Mucosa of descending colon (tissue), 3 donors: ENCODE data around the gene SH3PXD2A. TPM values are rescaled to one million over a fixed set of nuclear protein-coding genes. Genes with fewer than 3 reads are reported as not detected.

ENCODE experiments used
- ATAC-seq: fragments of 200-7000 bp; cut with Tn5 transposase; one replicate; pipeline ENCODE4 v1.9.1; 2020; ENCODE audit warnings: mild to moderate bottlenecking, moderate library complexity
- DNase-seq, 3 donors: peaks; one replicate each; pipeline ENCODE4 v3.0.0-alpha.2; 2020
- H3K36me3 ChIP-seq: fragments of 200-600 bp; one replicate; pipeline ENCODE4 v1.8.0; 2021; ENCODE audit warnings: low read depth, mild to moderate bottlenecking
- H3K4me1 ChIP-seq: fragments of 200-600 bp; one replicate; pipeline ENCODE4 v1.8.0; 2021; ENCODE audit warnings: low read depth, mild to moderate bottlenecking
- H3K4me3 ChIP-seq: fragments of 200-600 bp; one replicate; pipeline ENCODE4 v1.8.0; 2021; ENCODE audit warnings: mild to moderate bottlenecking
- H3K9me3 ChIP-seq: fragments of 200-600 bp; one replicate; pipeline ENCODE4 v1.8.0; 2021; ENCODE audit warnings: mild to moderate bottlenecking
- intact Hi-C, 2 donors: fragments of 100-400 bp; cut with DNase I in 1 of 2; cut with micrococcal nuclease in 1 of 2; formaldehyde crosslinking; loops; one replicate each; pipeline versions ENCODE4 v1.11.0 to v1.11.1; 2022; cut with DNase I, micrococcal nuclease
- total RNA-seq, 3 donors: library from RNA; stranded (reverse); fragmentation: NEBNext Ultra II Directional in 2 of 3; extraction: Animal tissue kit (Norgen Biotek cat#: 25700) in 2 of 3; gene quantifications; one replicate each; pipeline versions ENCODE4 v1.2.1 to v1.2.4, GENCODE V29; 2021 to 2023
- TF ChIP-seq, protein P1 (sequence below): fragments of 200-600 bp; IDR thresholded peaks from one replicate; pipeline ENCODE4 v1.8.0; 2022; ENCODE audit warnings: antibody characterized with exemption, mild to moderate bottlenecking
- donor health status: DM: no; HTN: no; CAD: no; lungs with moderate emphysema.
- donor health status: DM: no; HTN: no; CAD: no.
- donor health status: DM: no; HTN: yes; CAD: no.

The SH3PXD2A gene
- total RNA-seq, 3 donors from 2014 or later = 46.1 to 91.4 (median 60.6) TPM

DNA sequence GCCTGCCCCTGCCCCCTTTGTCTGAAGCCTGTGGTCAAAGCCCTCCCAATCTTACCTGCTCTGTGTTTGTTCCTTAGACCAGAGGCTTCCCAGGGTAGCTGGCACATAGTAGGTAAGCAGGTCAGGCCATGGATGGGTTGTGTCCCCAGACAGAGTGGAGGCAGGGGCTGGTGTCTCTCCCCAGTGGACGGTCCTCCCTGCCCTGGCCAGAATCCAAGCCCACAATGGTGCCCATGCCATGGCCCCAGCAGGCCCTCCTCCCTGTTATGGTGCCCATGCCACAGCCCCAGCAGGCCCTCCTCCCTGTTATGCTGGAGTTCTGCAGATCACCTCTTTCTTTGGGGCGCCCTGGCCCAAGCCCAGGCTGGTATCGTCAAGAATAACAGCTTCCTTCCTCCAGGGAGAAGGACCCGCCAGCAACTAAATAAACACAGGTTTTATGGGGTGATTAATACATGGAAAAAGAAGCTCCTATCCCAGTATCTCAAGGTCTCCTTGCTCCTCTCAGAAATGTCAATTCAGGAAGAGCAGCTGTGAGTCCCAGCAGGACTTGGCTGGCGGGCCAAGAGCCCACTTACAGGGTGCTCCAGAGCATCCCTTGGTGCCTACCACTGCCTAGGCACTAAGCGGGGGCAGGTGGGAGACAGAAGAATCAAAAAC, 279.8 kb downstream of the SH3PXD2A start:
- TF ChIP-seq, protein P1, sequence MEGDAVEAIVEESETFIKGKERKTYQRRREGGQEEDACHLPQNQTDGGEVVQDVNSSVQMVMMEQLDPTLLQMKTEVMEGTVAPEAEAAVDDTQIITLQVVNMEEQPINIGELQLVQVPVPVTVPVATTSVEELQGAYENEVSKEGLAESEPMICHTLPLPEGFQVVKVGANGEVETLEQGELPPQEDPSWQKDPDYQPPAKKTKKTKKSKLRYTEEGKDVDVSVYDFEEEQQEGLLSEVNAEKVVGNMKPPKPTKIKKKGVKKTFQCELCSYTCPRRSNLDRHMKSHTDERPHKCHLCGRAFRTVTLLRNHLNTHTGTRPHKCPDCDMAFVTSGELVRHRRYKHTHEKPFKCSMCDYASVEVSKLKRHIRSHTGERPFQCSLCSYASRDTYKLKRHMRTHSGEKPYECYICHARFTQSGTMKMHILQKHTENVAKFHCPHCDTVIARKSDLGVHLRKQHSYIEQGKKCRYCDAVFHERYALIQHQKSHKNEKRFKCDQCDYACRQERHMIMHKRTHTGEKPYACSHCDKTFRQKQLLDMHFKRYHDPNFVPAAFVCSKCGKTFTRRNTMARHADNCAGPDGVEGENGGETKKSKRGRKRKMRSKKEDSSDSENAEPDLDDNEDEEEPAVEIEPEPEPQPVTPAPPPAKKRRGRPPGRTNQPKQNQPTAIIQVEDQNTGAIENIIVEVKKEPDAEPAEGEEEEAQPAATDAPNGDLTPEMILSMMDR = no peak
- no peak for ATAC-seq
- intact Hi-C loops = no loop called here
- Histone ChIP-seq H3K4me3 (no peak overlapping the region), H3K36me3 (no peaks in the 10 kb centered on the region), H3K4me1 (peaks cover 20% of the 10 kb centered on the region), H3K9me3 (no peaks in the 10 kb centered on the region)
- no peak for DNase-seq

DNA sequence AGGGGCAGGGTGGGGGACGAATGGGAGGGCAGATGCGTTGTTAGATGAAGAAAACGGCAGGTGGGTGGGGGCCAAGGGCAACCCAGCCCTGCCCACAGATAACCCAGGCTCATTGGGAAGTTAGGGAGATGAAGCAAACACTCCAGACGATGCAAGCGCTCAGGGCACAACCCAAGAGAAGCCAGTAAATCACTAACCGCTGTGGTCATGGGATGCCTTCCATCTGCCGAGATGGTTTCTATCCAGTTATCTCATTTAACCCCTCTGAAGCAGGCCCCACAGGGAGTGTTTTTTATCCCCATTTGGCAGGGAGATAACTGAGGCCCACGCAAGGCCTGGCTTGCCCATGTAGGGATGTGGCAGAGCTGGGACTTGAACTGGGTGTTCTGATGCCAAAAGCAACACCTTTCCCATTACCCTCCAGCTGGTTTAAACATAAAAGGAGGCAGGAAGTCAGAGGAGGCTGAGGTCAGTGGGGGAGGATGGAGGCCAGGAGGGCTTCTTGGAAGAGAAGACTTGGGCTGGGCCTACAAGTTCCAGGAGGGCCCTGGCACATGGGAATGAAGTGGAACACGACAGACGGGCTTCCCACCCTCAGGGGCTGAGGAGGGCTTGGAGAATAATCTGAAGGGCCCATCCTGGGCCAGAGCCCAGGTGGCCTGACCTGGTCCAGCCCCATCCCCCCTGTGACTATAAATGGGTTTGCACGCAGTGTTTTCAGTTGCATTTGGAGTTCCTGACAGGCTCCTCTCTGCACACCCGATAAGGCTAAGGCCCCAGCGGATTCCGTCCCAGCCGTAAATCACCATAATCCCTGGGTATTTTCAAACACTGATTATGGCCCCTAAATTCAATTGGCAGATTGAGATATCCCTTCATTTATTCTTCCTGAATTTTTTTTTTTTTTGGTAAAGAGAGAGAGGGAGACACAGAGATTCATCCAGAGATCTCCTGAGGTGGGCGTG, 281.0 kb downstream of the SH3PXD2A start:
- H3K4me1 ChIP-seq = peaks cover 13% of the 10 kb centered on the region

DNA sequence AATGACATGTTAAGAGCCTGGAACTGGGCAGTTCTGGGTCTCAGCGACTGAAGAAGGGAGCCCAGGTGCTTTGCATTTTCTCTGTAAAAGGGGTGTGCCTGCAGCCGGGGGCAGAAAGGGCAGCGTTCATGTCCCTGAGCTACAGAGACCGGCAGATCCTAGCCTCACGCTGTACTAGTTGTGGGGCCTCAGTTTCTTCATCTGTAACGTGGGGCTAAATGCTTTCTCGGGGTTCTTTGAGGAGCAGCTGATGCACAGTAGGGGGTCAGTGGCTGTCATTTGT, 282.2 kb downstream of the SH3PXD2A start:
- TF ChIP-seq, protein P1 = no peak
- intact Hi-C loops = no loop called here
- Histone ChIP-seq H3K4me3 (no peak overlapping the region), H3K9me3 (no peaks in the 10 kb centered on the region), H3K4me1 (peaks cover 3% of the 10 kb centered on the region), H3K36me3 (no peaks in the 10 kb centered on the region)
- DNase-seq (peak in 1 of 3 donors; percentile 24), ATAC-seq (no peak)

More for the DNA sequence above, 281.0 kb downstream of the SH3PXD2A start:
- ATAC-seq = no peak
- intact Hi-C loops = no loop called here
- H3K9me3 ChIP-seq = no peaks in the 10 kb centered on the region
- DNase-seq = no peak
- no peaks in the 10 kb centered on the region for H3K36me3 ChIP-seq
- TF ChIP-seq, protein P1 = no peak
- H3K4me3 ChIP-seq = no peak overlapping the region

DNA sequence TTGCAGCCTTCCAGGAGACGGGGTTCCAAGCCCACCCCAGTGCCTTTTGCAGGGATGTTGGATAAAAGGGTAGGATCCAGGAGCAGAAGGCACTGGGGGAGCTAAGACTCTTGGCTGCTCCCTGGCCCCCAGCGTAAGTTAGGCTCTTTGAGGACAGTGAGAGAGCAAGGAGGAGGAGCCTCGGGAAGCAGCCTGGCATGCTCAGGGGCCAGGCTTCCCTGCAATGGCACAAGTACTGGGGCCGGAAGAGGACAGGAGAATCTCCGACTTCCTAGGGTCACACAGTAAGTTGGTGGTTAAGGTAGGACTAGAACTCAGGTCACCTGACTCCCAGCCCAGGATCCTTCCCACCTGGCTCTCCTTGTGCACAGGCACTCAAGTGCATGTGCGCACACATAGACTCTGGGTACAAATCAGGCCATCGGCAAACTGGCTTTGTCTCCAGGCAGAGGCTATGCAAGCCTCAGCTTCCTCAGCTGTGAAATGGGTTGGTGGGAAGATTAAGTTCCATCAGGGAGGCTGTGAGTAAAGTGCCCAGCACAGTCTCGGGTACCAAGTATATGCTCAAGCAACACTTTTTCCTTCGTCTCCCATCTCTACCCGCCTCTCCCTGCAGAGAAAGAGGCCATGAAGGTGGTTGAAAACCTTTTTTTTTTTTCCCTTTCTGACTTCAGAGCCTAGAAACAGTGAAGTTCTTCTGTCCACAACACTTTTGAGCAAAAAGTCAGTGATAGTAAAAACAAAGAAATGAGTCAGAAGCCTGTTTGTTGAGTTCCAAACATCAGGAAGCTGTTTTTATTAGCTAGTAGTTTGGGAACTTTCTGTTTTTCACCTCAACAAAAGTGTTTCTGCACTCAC, 282.8 kb downstream of the SH3PXD2A start:
- intact Hi-C loops = no loop called here
- Histone ChIP-seq H3K9me3 (no peaks in the 10 kb centered on the region), H3K36me3 (no peaks in the 10 kb centered on the region), H3K4me1 (peaks cover 3% of the 10 kb centered on the region), H3K4me3 (no peak overlapping the region)
- TF ChIP-seq, protein P1 = no peak
- ATAC-seq = no peak
- DNase-seq = no peak

DNA sequence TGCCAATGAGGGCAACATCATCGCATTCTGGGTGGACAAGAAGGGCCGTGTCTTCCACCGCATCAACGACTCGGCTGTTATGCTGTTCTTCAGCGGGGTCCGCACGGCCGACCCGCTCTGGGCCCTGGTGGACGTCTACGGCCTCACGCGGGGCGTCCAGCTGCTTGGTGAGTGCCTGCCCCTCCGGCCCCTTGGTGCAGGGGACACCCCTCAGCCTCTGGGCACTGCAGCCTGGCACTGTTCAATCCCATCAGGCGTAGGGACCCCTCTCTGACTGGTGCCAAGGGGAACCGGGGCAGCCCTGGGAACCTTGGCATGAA, 283.8 kb downstream of the SH3PXD2A start:
- DNase-seq (no peak), ATAC-seq (no peak)
- H3K36me3 ChIP-seq = no peaks in the 10 kb centered on the region
- H3K9me3 ChIP-seq = no peaks in the 10 kb centered on the region
- TF ChIP-seq, protein P1 = no peak
- H3K4me1 ChIP-seq = peaks cover 3% of the 10 kb centered on the region
- intact Hi-C loops = no loop called here
- H3K4me3 ChIP-seq = no peak overlapping the region
